ENCODE measurements around the gene CCDC40. TPM values are rescaled to one million over a fixed set of nuclear protein-coding genes. Genes with fewer than 3 reads are reported as not detected.

CCDC40 gene
- total RNA-seq, 1 experiment from 2014 or later, result 3.9 TPM

DNA sequence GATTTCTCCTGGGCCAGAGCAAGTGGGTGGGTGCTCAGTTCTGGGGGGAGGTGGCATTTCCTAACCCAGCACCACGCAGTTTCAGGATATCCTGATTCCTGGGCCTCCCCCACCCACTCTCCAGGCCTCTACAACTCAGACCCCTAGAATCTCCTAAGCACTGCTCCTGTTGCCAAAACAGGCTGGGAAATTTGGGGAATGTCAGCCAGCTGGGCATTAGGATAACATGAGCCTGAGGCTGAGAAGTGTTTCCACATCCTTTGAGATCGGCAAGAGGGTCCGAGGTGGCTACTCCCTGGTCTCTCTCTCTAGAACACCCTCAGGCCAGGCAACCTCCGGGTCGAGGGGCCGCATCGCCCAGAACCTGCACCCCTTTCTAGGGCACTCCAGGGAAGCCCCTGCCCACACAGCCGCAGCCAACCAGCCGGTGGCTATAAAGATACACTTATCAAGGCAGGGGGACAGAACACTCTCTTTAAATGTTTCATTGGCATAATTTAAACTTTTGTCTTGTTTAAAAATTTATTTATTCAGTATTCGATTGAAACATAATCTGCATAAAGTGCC, 24.4 kb upstream of the CCDC40 start:
- Mint-ChIP-seq H3K4me1 (ENCODE audit: low read depth, unreplicated experiment) (no peaks in the 10 kb centered on the region), H3K36me3 (ENCODE audit: insufficient read depth, unreplicated experiment) (peaks cover 7% of the 10 kb centered on the region), H3K9me3 (ENCODE audit: unreplicated experiment) (no peaks in the 10 kb centered on the region), H3K4me3 (ENCODE audit: unreplicated experiment) (no peak overlapping the region), H3K27me3 (ENCODE audit: insufficient read depth, unreplicated experiment) (no peaks in the 10 kb centered on the region), H3K27ac (ENCODE audit: unreplicated experiment) (no peak overlapping the region)
- TF ChIP-seq, protein P1, sequence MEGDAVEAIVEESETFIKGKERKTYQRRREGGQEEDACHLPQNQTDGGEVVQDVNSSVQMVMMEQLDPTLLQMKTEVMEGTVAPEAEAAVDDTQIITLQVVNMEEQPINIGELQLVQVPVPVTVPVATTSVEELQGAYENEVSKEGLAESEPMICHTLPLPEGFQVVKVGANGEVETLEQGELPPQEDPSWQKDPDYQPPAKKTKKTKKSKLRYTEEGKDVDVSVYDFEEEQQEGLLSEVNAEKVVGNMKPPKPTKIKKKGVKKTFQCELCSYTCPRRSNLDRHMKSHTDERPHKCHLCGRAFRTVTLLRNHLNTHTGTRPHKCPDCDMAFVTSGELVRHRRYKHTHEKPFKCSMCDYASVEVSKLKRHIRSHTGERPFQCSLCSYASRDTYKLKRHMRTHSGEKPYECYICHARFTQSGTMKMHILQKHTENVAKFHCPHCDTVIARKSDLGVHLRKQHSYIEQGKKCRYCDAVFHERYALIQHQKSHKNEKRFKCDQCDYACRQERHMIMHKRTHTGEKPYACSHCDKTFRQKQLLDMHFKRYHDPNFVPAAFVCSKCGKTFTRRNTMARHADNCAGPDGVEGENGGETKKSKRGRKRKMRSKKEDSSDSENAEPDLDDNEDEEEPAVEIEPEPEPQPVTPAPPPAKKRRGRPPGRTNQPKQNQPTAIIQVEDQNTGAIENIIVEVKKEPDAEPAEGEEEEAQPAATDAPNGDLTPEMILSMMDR (IDR thresholded peaks at IDR 0.05; ENCODE audit: insufficient read depth in 1 of 2, low read depth in 1 of 2, low read length in 1 of 2, severe bottlenecking in 1 of 2, unreplicated experiment in 1 of 2), result no peak
- Histone ChIP-seq H3K4me1 (no peaks in the 10 kb centered on the region), H3K4me3 (ENCODE audit: low read depth, low read length) (no peak overlapping the region), H3K27me3 (replicated peaks; ENCODE audit: control insufficient read depth, insufficient read depth, low read length) (no peaks in the 10 kb centered on the region), H3K36me3 (ENCODE audit: control insufficient read depth, insufficient read depth, low read length) (no peaks in the 10 kb centered on the region; the same call in 1 of the 2 replicates), H3K9me3 (no peaks in the 10 kb centered on the region)
- POLR2A ChIA-PET, result no interaction called here
- intact Hi-C loops (cut with micrococcal nuclease; ENCODE audit: unreplicated experiment), result no loop called here
- no TSS peak for BruUV-seq (replicated peaks)
- DNase-seq, result no peak
- CTCF ChIA-PET, result no interaction called here

DNA sequence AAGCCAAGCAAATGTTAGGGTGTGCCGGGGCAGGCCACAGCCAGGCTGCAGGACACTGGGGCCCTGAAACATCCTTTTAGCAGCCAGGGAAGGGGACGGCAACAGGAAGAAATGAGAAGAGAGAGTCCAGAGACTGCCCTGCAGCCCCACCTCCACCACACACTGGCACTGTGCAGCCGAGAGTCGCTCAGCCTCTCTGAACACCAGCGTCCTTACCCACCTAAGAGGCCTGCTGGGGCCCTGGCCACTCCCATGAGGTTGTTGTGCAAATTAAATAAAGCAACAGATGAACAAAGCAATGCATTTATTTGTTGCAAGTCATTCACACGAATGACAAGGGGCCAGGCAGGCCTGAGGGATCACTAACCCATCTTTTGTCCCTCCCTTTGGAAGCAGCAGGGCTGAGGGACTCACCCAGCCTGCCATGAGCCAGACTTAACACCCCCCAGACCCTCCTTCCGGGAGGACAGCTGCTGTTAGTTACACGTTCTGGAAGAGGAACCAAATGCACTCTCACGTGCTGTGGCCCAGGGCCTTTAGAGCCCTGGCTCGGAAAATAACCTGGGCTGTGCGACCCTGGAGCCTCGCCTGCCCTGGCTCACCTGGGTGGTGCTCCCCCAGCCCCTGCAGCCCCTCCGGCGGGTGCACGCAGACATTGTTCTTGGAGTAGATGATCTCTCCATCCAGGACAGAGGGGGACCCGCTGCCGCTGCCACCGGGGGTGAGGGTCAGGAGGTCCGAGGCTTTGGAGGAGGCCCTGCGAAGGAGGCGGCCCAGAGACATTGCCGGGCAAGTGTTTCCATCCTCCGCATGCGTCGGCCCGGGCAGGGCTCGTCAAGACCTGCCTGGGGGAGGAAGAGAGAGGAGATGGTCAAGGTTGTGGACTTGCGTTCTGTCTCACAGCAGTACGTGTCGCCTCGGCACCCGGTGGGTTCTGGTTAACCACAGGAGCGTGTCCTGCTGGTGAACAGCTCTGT, 23.4 kb upstream of the CCDC40 start:
- TF ChIP-seq, protein P1 (IDR thresholded peaks at IDR 0.05; ENCODE audit: insufficient read depth in 1 of 2, low read depth in 1 of 2, low read length in 1 of 2, severe bottlenecking in 1 of 2, unreplicated experiment in 1 of 2), result no peak
- H3K27me3 ChIP-seq (replicated peaks; ENCODE audit: control insufficient read depth, insufficient read depth, low read length), result no peaks in the 10 kb centered on the region
- H3K4me1 ChIP-seq, result no peaks in the 10 kb centered on the region
- BruUV-seq (replicated peaks), result no TSS peak
- POLR2A ChIA-PET, result interaction anchor here (0.6 kb wide), 1 partner anchor 42 kb away, joined by 3 read pairs; no protein-coding TSS in a partner anchor
- Mint-ChIP-seq H3K27ac (ENCODE audit: unreplicated experiment) (no peak overlapping the region), H3K4me1 (ENCODE audit: low read depth, unreplicated experiment) (no peaks in the 10 kb centered on the region), H3K4me3 (ENCODE audit: unreplicated experiment) (no peak overlapping the region), H3K9me3 (ENCODE audit: unreplicated experiment) (no peaks in the 10 kb centered on the region), H3K27me3 (ENCODE audit: insufficient read depth, unreplicated experiment) (no peaks in the 10 kb centered on the region), H3K36me3 (ENCODE audit: insufficient read depth, unreplicated experiment) (peaks cover 7% of the 10 kb centered on the region)
- H3K36me3 ChIP-seq (ENCODE audit: control insufficient read depth, insufficient read depth, low read length), result no peaks in the 10 kb centered on the region; the same call in 1 of the 2 replicates
- CTCF ChIA-PET, result no interaction called here
- DNase-seq, result no peak
- intact Hi-C loops (cut with micrococcal nuclease; ENCODE audit: unreplicated experiment), result no loop called here
- H3K9me3 ChIP-seq, result no peaks in the 10 kb centered on the region
- no peak overlapping the region for H3K4me3 ChIP-seq (ENCODE audit: low read depth, low read length)

DNA sequence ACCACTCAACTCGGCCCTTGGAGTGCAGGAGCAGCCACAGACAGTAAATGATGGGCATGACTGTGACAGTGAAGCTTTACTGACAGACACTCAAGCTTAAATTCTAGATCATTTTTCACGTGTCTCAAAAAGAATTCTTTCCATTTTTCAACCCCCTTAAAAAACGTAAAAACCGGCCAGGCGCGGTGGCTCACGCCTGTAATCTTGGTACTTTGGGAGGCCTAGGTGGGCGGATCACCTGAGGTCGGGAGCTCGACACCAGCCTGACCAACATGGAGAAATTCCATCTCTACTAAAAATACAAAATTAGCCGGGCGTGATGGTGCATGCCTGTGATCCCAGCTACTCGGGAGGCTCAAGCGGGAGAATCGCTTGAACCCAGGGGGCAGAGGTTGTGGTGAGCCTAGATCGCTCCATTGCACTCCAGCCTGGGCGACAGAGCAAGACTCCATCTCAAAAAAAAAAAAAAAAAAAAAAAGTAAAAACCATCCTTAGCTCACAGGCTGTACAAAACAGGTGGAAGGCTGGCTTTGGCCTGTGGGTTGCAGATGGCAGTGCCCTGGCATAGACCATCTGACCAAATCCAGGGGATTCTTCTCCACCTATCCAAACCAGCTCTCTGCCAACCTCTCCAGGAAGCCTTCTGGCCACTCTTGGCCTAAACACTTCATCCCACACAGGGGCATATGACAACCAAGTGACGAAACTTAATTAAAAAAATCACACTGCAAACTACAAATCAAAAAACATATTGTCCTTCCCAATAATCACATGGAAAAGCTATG, 19.0 kb upstream of the CCDC40 start:
- H3K27me3 Mint-ChIP-seq (ENCODE audit: insufficient read depth, unreplicated experiment), result no peaks in the 10 kb centered on the region
- ChIA-PET CTCF (interaction anchor here (1.6 kb wide), 1 partner anchor 9 kb away, joined by 5 read pairs; no protein-coding TSS in a partner anchor), POLR2A (no interaction called here)
- no peak for DNase-seq
- no peaks in the 10 kb centered on the region for H3K36me3 ChIP-seq (ENCODE audit: control insufficient read depth, insufficient read depth, low read length)
- no peaks in the 10 kb centered on the region for H3K9me3 ChIP-seq
- intact Hi-C loops (cut with micrococcal nuclease; ENCODE audit: unreplicated experiment), result no loop called here
- H3K4me1 Mint-ChIP-seq (ENCODE audit: low read depth, unreplicated experiment), result peaks cover 8% of the 10 kb centered on the region
- H3K4me3 Mint-ChIP-seq (ENCODE audit: unreplicated experiment), result no peak overlapping the region
- no peaks in the 10 kb centered on the region for H3K27me3 ChIP-seq (replicated peaks; ENCODE audit: control insufficient read depth, insufficient read depth, low read length)
- H3K36me3 Mint-ChIP-seq (ENCODE audit: insufficient read depth, unreplicated experiment), result no peaks in the 10 kb centered on the region
- no peak overlapping the region for H3K4me3 ChIP-seq (ENCODE audit: low read depth, low read length)
- H3K27ac Mint-ChIP-seq (ENCODE audit: unreplicated experiment), result no peak overlapping the region
- peaks cover 10% of the 10 kb centered on the region; the same call in 1 of the 2 replicates for H3K4me1 ChIP-seq
- BruUV-seq (replicated peaks), result no TSS peak
- TF ChIP-seq, protein P1 (IDR thresholded peaks at IDR 0.05; ENCODE audit: insufficient read depth in 1 of 2, low read depth in 1 of 2, low read length in 1 of 2, severe bottlenecking in 1 of 2, unreplicated experiment in 1 of 2), result no peak
- no peaks in the 10 kb centered on the region for H3K9me3 Mint-ChIP-seq (ENCODE audit: unreplicated experiment)
